ENCODE results near the gene CYBA. TPM values are rescaled to one million over a fixed set of nuclear protein-coding genes. Genes with fewer than 3 reads are reported as not detected.

CYBA gene
- total and polyA plus RNA-seq, 2 of the 13 experiments (the other 11 are each of a cell fraction or from before 2014, with no cell fraction given), result 196 to 250 TPM

DNA sequence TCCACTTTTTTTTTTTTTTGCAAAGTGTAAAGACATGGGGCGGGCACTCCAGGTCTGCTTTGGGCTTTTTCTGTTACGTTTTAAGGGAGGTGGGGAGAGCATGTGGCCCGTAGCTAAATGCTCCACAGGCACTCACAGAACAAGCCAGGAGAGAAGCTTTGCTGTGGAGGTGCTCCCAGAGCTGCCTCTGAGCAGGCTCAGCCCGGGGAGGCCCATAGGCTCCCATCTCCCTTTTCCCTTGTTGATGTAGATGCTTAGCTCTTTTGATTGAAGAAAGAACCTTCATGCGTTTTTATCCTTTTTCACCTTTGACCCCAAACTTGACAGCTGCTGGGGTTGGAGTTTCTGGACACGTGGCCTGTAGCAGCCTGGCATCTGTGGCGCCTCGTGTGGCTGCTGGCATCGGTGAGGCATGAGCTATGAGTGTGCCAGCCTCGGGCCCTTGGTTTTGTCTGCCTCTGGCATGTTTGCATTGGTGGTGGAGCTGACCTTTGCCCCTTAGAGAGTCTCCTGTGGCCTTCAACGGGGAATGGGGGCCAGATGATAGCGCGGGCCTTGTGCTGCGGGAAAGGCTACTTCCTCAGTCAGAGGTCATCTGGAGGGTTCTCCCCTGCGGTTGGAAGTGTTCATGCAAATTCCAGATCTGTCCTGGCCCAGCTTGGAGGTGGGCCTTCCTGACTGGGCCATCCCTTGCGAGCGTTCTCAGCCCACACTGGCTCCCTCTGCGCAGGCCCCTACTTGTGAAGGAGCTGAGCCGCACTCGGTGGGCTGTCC, 32.5 kb downstream of the CYBA start (continued):
- TF ChIP-seq ZNF792 (CRISPR knock-in tag; IDR thresholded peaks at IDR 0.05), result peak; percentile 60
- TF ChIP-seq PRDM15 (CRISPR knock-in tag; IDR thresholded peaks at IDR 0.05), result no peak
- TF ChIP-seq FOXP1 (IDR thresholded peaks at IDR 0.05), result no peak
- 0 out of 2 replicates have a peak, but pooled peaks have one; percentile 17 for TF ChIP-seq FOXP1 (CRISPR knock-in tag; IDR thresholded peaks at IDR 0.05)
- no peak for TF ChIP-seq ZNF446 (CRISPR knock-in tag; IDR thresholded peaks at IDR 0.05)
- TF ChIP-seq SP2 (CRISPR knock-in tag; IDR thresholded peaks at IDR 0.05), result no peak
- no peak for TF ChIP-seq BHLHE40 (IDR thresholded peaks at IDR 0.05; ENCODE audit: low read length)
- TF ChIP-seq, protein P1, sequence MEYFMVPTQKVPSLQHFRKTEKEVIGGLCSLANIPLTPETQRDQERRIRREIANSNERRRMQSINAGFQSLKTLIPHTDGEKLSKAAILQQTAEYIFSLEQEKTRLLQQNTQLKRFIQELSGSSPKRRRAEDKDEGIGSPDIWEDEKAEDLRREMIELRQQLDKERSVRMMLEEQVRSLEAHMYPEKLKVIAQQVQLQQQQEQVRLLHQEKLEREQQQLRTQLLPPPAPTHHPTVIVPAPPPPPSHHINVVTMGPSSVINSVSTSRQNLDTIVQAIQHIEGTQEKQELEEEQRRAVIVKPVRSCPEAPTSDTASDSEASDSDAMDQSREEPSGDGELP (IDR thresholded peaks at IDR 0.05; ENCODE audit: borderline replicate concordance, low read depth), result peak; percentile 65; the same call in 1 of the 2 replicates
- TF ChIP-seq NBN (conservative IDR thresholded peaks at IDR 0.05), result no peak
- no peak for TF ChIP-seq AHR (CRISPR knock-in tag; IDR thresholded peaks at IDR 0.05)
- peak; percentile 84 for TF ChIP-seq MYC (CRISPR knock-in tag; IDR thresholded peaks at IDR 0.05; ENCODE audit: borderline replicate concordance)
- TF ChIP-seq CBX1 (IDR thresholded peaks at IDR 0.05; ENCODE audit: low read depth), result no peak
- TF ChIP-seq PCBP2 (optimal IDR thresholded peaks at IDR 0.05; ENCODE audit: low read depth, low read length, poor library complexity, severe bottlenecking), result no peak
- TF ChIP-seq CHD2 (IDR thresholded peaks at IDR 0.05; ENCODE audit: low read depth, low read length), result 0 out of 2 replicates have a peak, but pooled peaks have one; percentile 16
- no peak; the same call in 1 of the 2 replicates for TF ChIP-seq YEATS4 (CRISPR knock-in tag; IDR thresholded peaks at IDR 0.05; ENCODE audit: borderline replicate concordance)
- no peak for TF ChIP-seq TRIM24 (CRISPR knock-in tag; IDR thresholded peaks at IDR 0.05)
- peak; percentile 80; the same call in 1 of the 2 replicates for TF ChIP-seq ZFP90 (CRISPR knock-in tag; IDR thresholded peaks at IDR 0.05; ENCODE audit: borderline replicate concordance)
- TF ChIP-seq, protein P2, sequence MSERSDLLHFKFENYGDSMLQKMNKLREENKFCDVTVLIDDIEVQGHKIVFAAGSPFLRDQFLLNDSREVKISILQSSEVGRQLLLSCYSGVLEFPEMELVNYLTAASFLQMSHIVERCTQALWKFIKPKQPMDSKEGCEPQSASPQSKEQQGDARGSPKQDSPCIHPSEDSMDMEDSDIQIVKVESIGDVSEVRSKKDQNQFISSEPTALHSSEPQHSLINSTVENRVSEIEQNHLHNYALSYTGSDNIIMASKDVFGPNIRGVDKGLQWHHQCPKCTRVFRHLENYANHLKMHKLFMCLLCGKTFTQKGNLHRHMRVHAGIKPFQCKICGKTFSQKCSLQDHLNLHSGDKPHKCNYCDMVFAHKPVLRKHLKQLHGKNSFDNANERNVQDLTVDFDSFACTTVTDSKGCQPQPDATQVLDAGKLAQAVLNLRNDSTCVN (CRISPR knock-in tag; IDR thresholded peaks at IDR 0.05; ENCODE audit: borderline replicate concordance), result 0 out of 2 replicates have a peak, but pooled peaks have one; percentile 43
- TF ChIP-seq CBX2 (IDR thresholded peaks at IDR 0.05; ENCODE audit: low read depth, low read length), result no peak
- TF ChIP-seq CBX2 (CRISPR knock-in tag; IDR thresholded peaks at IDR 0.05; ENCODE audit: low read depth), result no peak
- TF ChIP-seq ZNF552 (CRISPR knock-in tag; IDR thresholded peaks at IDR 0.05; ENCODE audit: borderline replicate concordance), result no peak
- TF ChIP-seq, protein P3, sequence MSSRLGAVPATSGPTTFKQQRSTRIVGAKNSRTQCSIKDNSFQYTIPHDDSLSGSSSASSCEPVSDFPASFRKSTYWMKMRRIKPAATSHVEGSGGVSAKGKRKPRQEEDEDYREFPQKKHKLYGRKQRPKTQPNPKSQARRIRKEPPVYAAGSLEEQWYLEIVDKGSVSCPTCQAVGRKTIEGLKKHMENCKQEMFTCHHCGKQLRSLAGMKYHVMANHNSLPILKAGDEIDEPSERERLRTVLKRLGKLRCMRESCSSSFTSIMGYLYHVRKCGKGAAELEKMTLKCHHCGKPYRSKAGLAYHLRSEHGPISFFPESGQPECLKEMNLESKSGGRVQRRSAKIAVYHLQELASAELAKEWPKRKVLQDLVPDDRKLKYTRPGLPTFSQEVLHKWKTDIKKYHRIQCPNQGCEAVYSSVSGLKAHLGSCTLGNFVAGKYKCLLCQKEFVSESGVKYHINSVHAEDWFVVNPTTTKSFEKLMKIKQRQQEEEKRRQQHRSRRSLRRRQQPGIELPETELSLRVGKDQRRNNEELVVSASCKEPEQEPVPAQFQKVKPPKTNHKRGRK (CRISPR knock-in tag; IDR thresholded peaks at IDR 0.05), result no peak
- 0 out of 2 replicates have a peak, but pooled peaks have one; percentile 41 for TF ChIP-seq SAFB2 (CRISPR knock-in tag; IDR thresholded peaks at IDR 0.05; ENCODE audit: borderline replicate concordance, low read depth)
- TF ChIP-seq ATF7-NPFF (CRISPR knock-in tag; IDR thresholded peaks at IDR 0.05; ENCODE audit: low read depth), result no peak
- no peak for TF ChIP-seq PAWR (CRISPR knock-in tag; IDR thresholded peaks at IDR 0.05; ENCODE audit: borderline replicate concordance)
